Erythroblast (primary cell): Measurements from ENCODE around the gene SSR1.
"Not testable (repeated sequence)": the region's sequence is repeated elsewhere in the genome, so short reads cannot be mapped to it uniquely, and the experiment has no call there.

Source experiments
- GATA1 ChIP-seq: IDR thresholded peaks from 2 replicates; pipeline ENCODE4 v1.6.1; 2011; ENCODE audit warnings: low read depth, mild to moderate bottlenecking, control low read depth, low read length, moderate library complexity
- POLR2A ChIP-seq: IDR thresholded peaks from 2 replicates; pipeline ENCODE4 v1.6.1; 2011; ENCODE audit warnings: mild to moderate bottlenecking, low read length

DNA sequence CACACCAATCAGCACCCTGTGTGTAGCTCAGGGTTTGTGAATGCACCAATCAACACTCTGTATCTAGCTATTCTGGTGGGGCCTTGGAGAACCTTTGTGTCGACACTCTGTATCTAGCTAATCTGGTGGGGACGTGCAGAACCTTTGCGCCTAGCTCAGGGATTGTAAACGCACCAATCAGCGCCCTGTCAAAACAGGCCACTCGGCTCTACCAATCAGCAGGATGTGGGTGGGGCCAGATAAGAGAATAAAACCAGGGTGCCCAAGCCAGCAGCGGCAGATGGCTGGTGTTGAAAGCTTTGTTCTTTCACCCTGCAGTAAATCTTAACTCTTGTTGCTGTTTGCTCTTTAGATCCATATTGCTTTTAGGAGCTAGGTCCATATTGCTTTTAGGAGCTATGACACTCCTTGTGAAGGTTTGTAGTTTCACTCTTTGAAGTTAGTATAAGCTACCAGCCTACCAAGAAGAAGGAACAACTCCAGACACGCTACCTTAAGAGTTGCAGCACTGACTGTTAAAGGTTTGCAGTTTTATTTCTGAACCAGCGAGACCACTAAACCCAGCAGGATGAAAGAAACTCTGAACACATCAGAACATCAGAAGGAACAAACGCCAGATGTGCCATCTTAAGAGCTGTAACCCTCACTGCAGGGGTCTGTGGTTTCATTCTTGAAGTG, 31.9 kb upstream of the SSR1 start:
- not testable (repeated sequence) for TF ChIP-seq POLR2A, GATA1
